GM18498 (cell line): ENCODE measurements around the gene TFAM.

ENCODE experiments used
- ATAC-seq: cut with Tn5 transposase; IDR thresholded peaks from one replicate; pipeline ENCODE4 v1.9.1; 2021; ENCODE audit warnings: mild to moderate bottlenecking, moderate library complexity; ENCODE audit not compliant: unreplicated experiment

Gene TFAM

GRCh38 chr10:58433066-58433465, 47.9 kb downstream of the TFAM start:
- no peak for ATAC-seq

GRCh38 chr10:58433571-58433970, 48.4 kb downstream of the TFAM start:
- ATAC-seq: no peak

DNA sequence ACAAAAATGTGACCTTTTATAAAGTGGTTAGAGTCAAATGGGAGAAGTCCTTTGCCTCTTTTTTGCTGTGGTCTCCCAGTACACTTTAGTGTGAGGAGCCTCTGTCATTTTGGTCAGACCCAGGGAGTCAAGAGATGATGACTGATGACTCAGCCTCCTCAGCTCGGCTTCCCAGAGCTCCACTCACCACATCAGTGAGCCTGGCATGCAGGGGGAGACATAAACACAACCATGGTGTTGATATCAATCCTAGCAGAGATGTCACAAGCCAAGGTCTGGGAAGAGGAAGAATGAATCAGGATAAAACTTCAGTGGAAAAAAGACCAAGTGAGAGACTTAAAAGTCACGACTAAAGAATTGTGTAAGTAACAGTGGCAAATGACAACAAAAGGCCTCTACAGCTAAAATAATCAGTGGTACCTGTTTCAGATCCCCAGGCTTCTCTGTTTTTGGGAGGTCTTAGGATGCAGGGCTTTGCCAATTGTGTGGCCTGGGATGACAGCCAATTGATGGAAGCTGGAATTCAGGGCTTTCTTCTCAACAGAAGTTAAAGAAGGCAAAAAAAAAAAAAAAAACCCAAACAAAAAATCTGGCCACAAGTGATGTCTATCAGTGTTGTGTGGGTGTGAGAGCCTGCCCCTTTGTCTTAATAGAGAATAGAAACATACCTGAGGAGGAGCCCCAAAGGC, 50.2 kb downstream of the TFAM start:
- no peak for ATAC-seq

- no peak for ATAC-seq
Observed at GRCh38 chr10:58436071-58436470, 50.9 kb downstream of the TFAM start.

DNA sequence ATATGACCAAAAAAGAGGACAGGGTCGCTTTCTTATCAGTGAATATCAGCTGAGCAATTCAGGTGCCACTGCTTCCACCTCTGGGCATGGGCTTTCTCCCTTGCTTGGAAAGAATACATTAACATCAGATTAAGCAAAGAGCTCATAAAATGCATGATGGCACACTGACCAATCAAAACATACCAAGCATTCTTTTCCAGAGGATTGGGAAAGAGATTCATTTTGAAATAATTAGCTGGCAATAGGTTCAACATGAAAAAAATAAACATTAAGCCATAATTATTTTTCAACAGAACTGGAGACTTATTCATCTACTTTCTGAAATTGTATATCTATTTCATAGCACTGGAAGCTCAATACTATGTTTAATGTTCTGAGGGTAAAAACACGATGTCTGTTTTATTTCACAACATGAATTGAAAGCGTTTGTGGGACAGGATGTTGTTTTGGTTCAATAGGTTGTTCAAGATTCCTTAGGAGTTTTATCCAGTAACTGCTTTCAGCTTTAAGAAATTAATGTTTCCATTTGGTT, 53.2 kb downstream of the TFAM start:
- ATAC-seq: no peak

GRCh38 chr10:58438986-58439385, 53.8 kb downstream of the TFAM start:
- no peak for ATAC-seq

GRCh38 chr10:58439632-58440364, 54.6 kb downstream of the TFAM start:
- no peak for ATAC-seq

- no peak for ATAC-seq
Observed at GRCh38 chr10:58440484-58440883, 55.3 kb downstream of the TFAM start.

GRCh38 chr10:58444321-58444720, 59.1 kb downstream of the TFAM start:
- no peak for ATAC-seq

DNA sequence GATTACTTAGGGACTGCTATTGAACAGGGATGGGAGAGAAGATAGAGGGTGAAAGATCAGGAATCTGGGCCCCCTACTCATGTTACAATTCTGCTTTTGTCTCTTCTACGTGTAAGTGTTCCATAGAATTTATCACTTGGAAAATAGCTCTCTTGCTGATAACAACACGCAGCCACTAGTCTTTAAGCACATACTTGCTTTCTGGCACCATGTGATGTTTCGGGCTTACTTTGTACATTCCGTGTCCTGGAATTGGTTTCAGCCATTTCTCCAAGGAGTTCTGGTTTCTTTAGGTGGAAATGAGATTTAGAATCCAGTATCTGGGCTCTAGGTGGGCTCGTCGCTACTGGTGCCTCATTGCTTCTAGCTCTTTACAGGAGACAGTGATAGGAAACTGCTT, 59.7 kb downstream of the TFAM start:
- ATAC-seq: no peak

GRCh38 chr10:58448121-58448935, 63.1 kb downstream of the TFAM start:
- no peak for ATAC-seq
